DMS153 treated with DMSO at 0.1 percent for 48 hours (cell line): Measurements from ENCODE around the gene KIT.
"Not testable (repeated sequence)": the region's sequence is repeated elsewhere in the genome, so short reads cannot be mapped to it uniquely, and the experiment has no call there.

Experiments
- DNase-seq: peaks from one replicate; lab custom pipeline; 2025; ENCODE audit not compliant: unreplicated experiment; lab: John Stamatoyannopoulos, UW

The KIT gene

DNA sequence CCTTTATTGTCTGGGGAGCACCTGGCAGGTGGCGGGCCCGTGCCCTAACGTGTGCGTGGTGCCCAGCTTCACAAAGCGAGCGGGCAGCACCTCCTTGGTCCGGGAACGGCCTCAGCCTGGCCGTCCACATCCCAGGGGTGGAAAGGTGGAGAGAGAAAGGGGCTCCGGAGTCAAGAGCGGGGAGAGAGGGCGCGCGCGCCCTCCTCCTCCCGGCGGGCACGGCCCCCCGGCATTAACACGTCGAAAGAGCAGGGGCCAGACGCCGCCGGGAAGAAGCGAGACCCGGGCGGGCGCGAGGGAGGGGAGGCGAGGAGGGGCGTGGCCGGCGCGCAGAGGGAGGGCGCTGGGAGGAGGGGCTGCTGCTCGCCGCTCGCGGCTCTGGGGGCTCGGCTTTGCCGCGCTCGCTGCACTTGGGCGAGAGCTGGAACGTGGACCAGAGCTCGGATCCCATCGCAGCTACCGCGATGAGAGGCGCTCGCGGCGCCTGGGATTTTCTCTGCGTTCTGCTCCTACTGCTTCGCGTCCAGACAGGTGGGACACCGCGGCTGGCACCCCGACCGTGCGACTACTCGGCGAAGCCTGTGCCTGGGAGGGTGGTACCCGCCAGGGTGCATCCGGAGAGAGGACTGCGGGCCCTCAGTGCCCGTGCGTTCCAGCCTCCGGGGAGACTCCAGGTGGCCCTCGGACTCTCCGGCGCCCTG, at the start of gene KIT:
TSS of gene KIT (plus strand) at position 407 of the 701 bp plus-strand sequence. CDS start at position 465, 58 bp downstream.
- peak; percentile 80 for DNase-seq

DNA sequence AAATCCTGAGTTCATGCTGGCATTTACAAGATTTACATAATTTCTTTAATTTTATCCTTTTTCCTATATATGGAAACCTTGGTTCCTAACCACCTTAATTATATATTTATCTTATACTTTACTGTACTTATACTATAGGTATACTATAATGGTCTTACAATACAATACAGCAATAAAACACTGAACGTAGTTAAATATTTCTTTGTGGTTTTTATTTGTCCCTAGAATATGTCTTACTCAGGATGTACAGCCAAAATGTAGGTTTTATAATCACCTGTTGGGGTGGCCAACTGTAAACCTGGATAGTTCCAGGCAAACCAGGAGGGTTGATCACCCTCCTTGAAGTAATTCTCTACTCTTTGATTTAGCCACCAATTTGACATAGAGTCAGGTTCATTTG, 48.4 kb upstream of the KIT start:
- DNase-seq, result no peak

DNA sequence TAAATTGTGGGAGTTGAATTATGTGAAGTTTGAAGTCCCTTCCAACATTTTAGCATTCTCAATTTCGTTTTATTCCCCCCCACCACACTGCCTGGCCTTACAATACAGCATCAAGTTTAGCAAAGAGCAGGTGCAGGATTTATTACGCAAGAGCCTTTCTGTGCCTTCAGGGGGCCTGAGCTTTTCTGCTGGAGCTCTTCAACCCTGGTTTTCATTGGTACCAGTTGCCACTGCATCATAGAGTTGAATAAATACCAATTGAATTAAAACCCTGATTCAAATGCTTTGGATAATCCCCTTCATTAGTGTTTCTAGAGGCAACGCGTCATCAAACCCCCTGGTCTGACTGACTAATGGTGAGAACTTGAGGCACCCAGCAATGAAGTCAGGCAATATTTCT, 43.6 kb upstream of the KIT start:
- no peak for DNase-seq

DNA sequence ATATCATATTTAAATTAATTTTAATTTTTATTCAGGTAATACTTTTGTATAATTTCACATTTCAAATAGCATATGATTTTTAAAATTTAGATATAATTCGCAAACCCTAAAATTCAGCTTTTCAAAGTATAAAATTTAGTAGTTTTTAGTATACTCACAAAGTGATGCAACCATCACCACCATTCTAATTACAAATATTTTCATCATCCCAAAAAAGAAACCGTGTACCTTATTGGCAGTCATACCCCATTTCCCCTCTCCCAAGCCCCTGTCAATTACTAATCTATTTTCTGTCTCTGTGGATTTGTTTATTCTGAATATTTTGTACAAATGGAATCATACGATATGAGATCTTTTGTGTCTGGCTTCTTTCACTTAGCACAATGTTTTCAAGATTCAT, 37.0 kb upstream of the KIT start:
- no peak for DNase-seq

DNA sequence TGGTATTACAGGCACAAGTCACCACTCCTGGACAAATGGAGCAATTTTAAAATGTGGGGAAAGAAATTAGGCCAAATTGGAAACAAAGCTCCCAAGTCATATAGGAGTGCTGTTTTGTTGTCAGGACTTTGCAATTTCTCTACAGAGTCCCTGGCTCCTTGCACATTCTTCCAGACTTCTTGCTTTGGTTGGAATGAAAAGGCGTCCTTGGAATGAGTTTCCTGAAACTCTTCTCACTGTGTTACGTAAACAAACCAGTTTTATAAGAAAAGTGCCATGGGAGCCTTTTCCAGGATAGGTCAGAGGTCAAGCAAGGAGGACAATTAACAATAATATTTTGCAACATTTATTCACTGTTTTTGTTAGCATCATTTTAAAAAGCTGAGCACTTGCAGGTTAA, 32.4 kb upstream of the KIT start:
- DNase-seq, result no peak

DNA sequence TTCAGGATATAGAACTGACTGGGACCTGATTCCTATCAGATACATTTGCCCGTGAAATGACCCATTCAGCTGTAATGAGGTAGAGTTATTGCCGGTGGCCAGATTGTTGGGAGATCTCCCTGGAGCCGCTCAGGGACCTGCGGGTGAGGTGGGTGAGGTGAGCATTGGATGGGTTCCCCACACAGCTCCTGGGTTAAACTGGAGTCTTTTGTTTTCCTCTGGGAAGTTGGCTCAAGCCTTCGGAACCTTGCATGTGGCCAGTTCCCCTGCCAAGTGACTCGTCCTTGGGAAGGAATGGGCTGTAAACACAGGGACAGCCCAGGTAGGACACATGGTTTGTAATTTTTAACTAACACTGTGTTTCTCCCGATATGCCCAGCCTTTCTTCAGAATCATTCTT, 31.6 kb upstream of the KIT start:
- DNase-seq, result no peak

DNA sequence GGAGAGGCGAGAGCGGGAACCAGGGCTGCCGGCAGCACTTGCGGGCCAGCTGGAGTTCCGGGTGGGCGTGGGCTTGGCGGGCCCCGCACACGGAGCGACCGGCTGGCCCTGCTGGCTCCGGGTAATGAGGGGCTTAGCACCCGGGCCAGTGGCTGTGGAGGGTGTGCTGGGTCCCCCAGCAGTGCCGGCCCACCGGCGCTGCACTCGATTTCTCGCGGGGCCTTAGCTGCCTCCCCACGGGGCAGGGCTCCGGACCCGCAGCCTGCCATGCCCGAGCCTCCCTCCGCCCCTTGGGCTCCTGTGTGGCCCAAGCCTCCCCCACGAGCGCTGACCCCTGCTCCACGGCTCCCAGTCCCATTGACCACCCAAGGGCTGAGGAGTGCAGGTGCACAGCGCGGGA, 25.2 kb upstream of the KIT start:
- DNase-seq, result no peak

DNA sequence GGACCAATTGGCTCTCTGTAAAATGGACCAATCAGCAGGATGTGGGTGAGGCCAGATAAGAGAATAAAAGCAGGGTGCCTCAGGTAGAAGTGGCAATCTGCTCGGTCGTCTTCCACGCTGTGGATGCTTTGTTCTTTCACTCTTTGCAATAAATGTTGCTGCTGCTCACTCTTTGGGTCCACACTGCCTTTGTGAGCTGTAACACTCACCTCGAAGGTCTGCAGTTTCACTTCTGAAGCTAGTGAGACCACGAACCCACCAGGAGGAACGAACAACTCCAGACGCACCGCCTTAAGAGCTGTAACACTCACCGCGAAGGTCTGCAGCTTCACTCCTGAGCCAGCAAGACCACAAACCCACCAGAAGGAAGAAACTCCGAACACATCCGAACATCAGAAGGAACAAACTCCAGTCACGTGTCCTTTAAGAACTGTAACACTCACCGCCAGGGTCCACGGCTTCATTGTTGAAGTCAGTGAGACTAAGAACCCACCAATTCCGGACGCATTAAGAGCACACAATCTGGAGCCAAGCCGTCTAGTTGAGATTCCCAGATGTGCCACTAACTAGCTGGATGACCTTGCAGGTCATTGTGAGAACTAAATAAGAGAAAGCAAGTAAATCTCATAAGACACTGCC, 24.5 kb upstream of the KIT start:
- DNase-seq, result not testable (repeated sequence)

DNA sequence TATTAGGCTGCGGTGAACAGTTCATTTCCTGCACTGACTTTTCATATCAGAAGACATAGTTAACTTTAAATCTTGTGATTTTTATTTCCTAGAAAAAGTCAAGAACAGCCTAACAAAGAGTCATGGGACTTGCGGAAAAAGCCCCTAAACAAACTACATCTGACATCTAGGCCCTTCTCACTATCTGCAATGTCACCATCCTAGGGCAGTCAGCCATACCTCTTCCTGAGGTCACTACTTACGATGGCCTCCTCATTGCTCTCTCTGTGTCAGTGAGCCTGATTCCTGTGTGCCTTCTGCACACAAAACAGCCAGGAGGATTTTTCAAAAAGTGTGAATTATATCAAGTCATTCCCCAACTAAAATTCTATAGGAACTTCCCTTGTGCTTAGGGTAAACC, 22.4 kb upstream of the KIT start:
- DNase-seq, result no peak

DNA sequence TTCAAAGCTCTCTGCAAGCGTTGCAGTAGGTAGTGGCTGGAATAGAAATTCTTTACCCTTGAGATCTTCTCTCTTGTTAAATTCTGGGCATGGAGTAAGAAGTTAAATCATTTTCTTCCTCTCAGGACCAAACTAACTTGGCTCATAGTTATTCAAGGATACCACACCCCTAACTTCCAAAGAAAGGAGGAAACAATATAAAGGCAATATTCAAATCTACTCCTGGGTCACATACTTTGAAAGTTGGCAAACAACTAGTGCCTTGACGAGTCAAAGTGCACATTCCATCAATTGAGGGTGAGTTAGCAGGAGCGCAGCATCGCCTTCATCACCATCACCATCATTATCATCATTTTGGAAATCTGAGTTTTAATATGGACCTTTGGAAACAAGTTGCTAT, 20.4 kb upstream of the KIT start:
- DNase-seq, result no peak

DNA sequence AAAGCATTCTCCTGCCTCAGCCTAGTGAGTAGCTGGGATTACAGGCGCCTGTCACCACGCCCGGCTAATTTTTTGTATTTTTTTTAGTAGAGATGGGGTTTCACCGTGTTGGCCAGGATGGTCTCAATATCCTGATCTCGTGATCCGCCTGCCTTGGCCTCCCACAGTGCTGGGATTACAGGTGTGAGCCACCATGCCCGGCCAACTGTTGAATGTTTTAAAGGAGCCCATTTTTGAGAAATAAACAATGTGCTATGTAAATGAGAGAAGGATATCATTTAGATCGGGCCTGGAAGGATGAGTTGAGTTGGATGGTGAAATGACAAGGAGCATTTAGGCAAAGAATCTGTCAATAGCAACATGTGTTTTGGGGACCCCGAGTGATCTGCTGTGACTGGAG, 16.7 kb upstream of the KIT start:
- not testable (repeated sequence) for DNase-seq

DNA sequence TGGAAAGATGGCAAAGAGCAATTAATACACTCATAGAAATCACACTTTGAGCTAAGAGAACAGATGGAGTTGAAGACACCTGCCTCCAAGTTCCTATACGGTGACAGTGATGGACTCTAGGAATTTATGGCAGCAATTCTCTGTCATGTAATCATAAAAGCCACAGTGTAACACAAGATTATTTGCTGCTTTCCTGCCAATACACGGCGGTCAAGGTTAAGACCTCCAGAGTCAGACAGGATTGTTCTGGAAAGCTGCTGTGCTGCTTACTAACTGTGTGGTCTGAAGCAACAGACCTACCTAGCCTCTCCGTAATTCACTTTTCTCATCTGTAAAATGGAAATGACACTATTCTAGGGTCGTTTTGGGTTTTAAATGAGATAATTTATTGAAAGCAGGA, 14.6 kb upstream of the KIT start:
- DNase-seq, result no peak

DNA sequence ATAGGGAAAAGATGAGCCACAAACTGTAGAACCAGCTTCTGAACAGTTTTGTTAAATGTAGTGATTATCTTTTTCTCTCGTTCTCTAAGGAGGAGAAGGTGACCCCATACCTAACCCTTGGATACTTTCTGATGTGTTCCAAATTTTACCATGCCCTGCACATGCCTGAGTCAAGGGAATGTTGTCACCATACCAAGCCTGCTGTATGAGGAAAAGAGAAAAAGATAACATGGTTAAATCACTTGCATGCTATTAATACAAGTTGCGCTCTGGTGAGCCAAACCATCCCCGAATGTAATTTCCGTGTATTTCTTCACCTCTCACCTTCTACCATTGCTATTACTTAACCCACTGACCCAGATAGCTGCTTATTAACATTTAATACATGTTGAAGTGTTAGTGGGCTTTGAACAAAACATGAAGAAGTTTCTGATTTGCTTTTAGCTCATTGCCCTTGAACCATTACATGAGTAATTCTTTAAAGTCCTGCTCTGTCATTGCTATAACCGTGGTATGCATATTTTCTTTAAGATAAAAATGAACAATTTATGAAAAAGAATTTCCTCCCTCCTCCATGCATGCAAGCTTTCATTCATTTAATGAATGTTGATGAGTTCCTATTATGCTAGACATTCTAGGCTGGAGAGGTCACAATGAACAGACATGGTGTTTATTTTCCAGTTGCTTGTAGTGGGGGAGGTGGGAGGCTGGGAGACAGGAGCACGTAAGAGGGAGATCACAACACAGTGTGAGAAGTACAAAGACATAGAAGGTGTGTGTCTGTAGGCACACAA, 13.6 kb upstream of the KIT start:
- no peak for DNase-seq

DNA sequence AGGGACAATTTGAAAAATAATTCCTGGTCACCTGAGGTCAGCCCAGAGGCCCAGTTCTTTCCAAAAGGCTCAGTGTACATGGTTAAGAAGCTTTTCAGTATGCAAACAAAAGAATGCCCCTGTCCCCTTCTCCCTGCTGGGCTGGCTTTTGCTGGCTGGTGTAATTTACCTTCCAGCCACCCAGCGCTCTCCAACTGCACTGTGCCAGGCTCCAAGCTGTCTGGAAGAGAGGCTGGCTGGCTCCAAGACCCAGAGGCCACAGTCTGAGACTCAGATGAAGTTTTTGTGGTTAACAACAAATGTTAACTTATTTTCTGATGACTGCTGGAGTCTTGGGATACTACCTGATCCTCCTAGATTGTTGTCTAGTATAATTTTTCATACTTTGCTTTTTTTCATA, 11.9 kb upstream of the KIT start:
- DNase-seq, result no peak

DNA sequence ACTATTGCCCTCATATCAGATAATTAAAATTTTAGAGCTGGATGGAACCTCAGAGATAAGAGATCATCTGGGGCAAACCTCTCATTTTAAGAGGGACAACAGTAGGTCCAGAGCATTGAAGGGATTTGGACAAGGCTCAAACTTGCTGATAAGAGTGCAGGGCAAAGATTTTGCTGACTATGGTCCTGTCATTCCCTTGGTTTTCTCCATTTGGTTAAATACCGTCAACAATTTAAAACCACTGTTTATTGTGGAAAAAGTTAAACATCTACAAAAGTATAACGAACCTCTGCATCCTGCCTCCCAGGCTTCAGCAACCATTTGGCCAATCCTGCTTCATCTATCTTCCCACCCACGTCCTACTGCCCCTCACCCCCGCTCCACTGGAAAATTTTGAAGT, 10.7 kb upstream of the KIT start:
- no peak for DNase-seq

DNA sequence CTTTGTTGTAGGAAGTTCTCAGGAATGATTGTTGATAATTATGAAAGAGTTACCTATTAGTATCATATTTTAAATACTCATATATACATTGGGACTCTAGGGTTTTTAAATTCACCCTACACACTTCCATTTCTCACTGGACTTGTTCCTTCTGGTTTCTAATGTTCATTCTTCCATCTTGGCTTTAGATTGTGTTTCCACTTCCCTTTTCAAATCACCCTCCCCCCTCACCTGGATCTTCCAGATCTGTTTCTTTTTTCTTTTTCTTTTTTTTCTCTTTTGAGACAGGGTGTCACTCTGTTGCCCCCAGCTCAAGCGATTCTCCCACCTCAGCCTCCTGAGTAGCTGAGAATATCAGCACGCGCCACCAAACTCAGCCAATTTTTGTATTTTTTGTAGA, 6.7 kb upstream of the KIT start:
- no peak for DNase-seq

DNA sequence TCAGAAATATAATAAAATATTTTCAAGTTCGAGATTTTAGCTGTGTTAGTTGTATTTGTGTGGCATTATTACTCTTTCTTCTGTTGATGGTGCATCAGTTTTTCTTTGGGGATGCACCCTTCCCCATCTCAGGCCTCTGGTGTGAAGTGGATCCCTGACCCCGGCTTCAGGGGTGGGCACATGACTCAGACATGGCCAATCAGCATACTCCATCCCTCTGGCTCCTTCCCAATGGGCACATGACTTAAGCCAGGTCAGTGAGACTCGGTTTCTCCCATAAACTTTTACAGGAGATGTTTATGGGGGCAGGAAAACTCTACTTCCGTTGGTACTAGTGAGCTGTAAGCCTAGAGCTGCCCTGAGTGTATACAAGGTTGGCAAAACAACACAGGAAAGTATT, 3.0 kb upstream of the KIT start:
- no peak for DNase-seq

DNA sequence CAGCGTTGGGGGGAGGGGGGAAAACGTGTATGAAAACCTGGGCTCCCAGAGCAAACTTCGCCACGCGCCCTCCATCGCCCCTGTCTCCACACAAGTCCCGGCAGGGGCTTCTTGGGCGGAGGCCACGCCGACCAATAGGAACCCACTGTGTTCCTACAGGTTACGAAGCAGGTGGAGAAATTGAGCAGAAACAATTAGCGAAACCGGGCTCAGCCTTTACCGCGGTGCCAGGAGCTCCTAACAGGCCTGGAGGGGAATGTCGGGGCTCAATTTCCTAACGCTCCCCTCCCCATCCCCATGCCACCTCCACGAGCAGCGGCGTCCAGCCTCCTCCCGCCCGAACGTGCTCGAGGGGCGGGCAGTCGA, 589 bp upstream of the KIT start:
- DNase-seq, result peak; percentile 68

DNA sequence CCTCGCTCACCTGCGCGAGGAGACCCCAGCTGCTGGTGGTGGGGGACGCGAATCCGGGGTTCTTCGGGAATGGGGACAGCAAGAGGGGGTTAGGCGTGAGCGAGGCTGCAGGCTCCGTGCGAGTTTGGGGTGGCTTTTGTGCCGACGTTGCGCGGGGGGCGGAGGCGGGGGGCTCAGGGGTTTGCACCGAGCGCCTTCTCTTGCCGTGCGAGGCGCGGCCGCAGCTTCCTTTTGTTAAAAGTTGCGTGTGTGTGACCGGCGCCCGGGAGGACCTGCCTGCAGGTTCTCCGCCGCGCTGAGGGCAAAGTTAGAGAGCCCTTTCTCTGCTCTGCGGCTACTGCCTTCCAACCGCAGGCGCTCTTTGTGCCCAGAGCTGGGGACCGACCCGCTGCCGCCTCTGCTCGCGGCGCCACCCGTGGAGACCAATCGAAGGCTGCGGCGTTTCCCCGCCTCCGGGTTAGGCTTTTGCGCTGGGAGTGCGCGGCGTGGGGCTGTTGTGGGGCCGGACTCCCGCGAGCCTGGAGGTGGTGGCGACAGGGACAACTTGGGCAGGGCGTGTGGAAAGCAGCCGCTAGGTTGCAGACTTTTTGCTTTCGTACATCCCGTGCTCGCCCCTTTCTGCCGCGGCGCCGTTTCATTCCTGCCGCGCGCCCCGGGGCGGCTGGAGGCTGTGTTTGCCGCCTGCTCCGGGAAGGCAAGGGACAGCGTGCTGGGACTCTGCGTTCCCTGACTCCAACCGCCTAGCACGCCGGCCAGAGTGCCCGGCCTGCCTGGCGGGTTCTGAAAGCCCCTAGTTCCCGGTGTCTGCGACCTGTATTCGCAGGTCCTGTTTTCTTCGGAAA, 716 bp downstream of the KIT start:
- DNase-seq, result peak; percentile 59

DNA sequence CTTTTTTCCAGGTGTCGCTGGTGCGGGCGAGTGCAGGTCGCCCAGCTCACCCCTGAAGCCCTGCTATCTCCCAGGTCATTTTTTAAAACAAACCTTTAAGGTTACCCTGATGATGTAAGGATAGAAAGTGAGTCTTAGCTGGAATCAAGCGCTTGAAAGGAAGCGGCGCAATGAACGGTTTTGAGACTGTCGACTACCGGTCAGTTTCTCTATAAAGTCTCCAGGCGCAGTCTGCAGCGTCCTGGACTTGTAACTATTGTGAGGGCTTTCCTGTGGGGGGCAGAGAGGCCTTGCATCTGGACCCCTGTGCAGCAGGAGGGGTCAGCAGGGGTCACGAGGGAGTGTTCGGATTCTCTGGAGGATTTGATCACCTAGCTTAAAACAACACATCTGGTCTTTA, 1.6 kb downstream of the KIT start:
- DNase-seq, result no peak

DNA sequence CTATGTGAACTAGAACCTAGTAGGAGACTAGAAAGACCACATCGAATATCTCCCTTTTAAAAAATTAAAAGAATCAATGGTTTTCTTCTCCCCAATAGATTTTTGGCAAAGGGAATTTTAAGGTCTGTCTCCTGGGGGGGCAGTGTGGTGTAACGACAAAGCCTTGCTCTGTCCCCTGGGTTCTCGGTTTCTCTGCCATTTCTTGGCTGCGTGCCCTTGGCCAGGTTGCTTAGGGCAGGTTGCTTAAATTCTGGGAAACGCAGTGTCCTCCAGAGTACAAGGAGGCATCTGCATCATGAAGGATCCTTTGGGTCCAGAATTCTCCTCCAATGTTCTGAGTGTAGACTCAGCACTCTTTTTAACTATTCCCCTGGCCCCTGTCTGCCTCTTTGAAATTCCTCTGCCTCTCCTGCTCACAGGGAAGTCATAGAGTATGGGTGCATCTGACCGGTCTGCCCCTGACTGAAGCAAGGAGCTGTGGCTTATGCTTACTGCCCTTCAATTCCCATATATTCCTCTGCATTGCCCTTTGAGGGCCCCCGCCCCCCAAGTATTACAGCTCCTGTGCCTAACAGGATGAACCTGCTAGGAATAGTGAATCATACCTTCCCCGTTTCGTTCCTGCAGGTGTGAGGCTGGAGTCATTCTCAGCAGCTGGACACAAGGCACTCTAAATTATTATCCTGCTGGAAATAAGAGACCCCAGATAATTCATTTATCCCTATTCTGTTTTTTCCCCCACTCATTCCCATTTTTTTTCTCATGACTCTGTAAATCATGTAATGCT, 2.2 kb downstream of the KIT start:
- DNase-seq, result no peak
